ENCODE results near the gene ERC1.
A peak's percentile ranks its signal among the peaks of the same experiment; 100 is the strongest.

ERC1 gene

DNA sequence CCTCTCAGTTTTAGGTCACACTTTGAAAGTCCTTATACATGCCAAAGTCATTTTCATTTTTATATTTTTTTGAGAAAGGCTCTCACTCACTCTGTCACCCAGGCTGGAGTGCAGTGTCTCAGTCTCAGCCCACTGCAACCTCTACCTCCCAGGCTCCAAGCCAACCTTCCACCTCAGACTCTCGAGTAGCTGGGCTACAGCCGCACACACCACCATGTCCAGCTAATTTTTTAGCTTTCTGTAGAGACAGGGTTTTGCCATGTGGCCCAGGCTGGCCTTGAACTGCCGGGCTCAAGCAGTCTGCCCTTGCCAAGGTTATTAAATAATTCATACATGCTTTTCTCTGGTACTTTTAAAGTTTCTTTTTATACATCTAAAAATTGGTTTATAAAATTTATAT is 166.0 kb downstream of the ERC1 start:
- no peak for DNase-seq (ENCODE audit: low read depth in 1 of 2, low spot score in 1 of 2)
- TF ChIP-seq, protein P1, sequence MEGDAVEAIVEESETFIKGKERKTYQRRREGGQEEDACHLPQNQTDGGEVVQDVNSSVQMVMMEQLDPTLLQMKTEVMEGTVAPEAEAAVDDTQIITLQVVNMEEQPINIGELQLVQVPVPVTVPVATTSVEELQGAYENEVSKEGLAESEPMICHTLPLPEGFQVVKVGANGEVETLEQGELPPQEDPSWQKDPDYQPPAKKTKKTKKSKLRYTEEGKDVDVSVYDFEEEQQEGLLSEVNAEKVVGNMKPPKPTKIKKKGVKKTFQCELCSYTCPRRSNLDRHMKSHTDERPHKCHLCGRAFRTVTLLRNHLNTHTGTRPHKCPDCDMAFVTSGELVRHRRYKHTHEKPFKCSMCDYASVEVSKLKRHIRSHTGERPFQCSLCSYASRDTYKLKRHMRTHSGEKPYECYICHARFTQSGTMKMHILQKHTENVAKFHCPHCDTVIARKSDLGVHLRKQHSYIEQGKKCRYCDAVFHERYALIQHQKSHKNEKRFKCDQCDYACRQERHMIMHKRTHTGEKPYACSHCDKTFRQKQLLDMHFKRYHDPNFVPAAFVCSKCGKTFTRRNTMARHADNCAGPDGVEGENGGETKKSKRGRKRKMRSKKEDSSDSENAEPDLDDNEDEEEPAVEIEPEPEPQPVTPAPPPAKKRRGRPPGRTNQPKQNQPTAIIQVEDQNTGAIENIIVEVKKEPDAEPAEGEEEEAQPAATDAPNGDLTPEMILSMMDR (IDR thresholded peaks at IDR 0.05; ENCODE audit: insufficient read depth, low read length) = no peak
- TF ChIP-seq SPI1 (IDR thresholded peaks at IDR 0.05; ENCODE audit: borderline replicate concordance, low read depth) = no peak
- no peak for TF ChIP-seq REST (IDR thresholded peaks at IDR 0.05; ENCODE audit: insufficient replicate concordance, low read depth)
- no peak for TF ChIP-seq POLR2AphosphoS5 (IDR thresholded peaks at IDR 0.05; ENCODE audit: low read depth)
- no peak for TF ChIP-seq GABPA (IDR thresholded peaks at IDR 0.05; ENCODE audit: low read depth)

DNA sequence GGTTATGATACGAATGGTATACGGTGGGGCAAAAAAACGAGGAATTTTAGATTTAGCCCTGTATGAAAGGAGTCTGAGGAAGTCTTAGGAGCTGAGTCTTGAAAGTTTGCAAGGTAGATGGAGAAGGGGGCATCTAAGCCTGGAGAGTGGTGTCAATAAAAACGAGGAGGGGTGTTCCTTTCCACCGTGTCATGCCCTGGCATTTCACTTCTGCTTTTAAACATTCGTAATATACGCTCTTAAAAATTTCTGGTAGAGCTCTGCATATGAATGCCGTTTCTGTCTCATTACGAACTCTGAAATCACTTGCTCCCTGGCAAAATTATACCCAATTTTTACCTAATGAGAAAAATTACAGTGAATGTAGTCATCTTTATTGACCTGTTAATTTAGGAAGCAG is 170.2 kb downstream of the ERC1 start:
- no peak for TF ChIP-seq GABPA (IDR thresholded peaks at IDR 0.05; ENCODE audit: low read depth)
- TF ChIP-seq, protein P1 (IDR thresholded peaks at IDR 0.05; ENCODE audit: insufficient read depth, low read length) = no peak
- no peak for TF ChIP-seq REST (IDR thresholded peaks at IDR 0.05; ENCODE audit: insufficient replicate concordance, low read depth)
- peak; percentile 69; the same call in 1 of the 2 replicates for TF ChIP-seq SPI1 (IDR thresholded peaks at IDR 0.05; ENCODE audit: borderline replicate concordance, low read depth)
- no peak for DNase-seq (ENCODE audit: low read depth in 1 of 2, low spot score in 1 of 2)
- H3K4me3 ChIP-seq (replicated peaks; ENCODE audit: insufficient read depth, low read length) = no peak overlapping the region
- no peaks in the 10 kb centered on the region for H3K27me3 ChIP-seq (ENCODE audit: insufficient read depth, poor library complexity, severe bottlenecking)
- H3K27ac ChIP-seq (replicated peaks) = no peak overlapping the region

More for the DNA sequence above, 166.0 kb downstream of the ERC1 start:
- H3K4me3 ChIP-seq (replicated peaks; ENCODE audit: insufficient read depth, low read length) = no peak overlapping the region
- H3K27me3 ChIP-seq (ENCODE audit: insufficient read depth, poor library complexity, severe bottlenecking) = no peaks in the 10 kb centered on the region
- H3K27ac ChIP-seq (replicated peaks) = no peak overlapping the region

- Histone ChIP-seq H3K27ac (replicated peaks) (no peak overlapping the region), H3K4me3 (replicated peaks; ENCODE audit: insufficient read depth, low read length) (no peak overlapping the region), H3K27me3 (ENCODE audit: insufficient read depth, poor library complexity, severe bottlenecking) (no peaks in the 10 kb centered on the region)
- DNase-seq (ENCODE audit: low read depth in 1 of 2, low spot score in 1 of 2) = no peak
- TF ChIP-seq SPI1 (IDR thresholded peaks at IDR 0.05; ENCODE audit: borderline replicate concordance, low read depth) = no peak
- TF ChIP-seq POLR2AphosphoS5 (IDR thresholded peaks at IDR 0.05; ENCODE audit: low read depth) = no peak
- TF ChIP-seq, protein P1 (IDR thresholded peaks at IDR 0.05; ENCODE audit: insufficient read depth, low read length) = no peak
- no peak for TF ChIP-seq GABPA (IDR thresholded peaks at IDR 0.05; ENCODE audit: low read depth)
- TF ChIP-seq REST (IDR thresholded peaks at IDR 0.05; ENCODE audit: insufficient replicate concordance, low read depth) = no peak
Measured at GRCh38 chr12:1162081-1162760, 171.2 kb downstream of the ERC1 start.
